ENCODE measurements around the gene GOLT1A. TPM values are rescaled to one million over a fixed set of nuclear protein-coding genes. Genes with fewer than 3 reads are reported as not detected.

The GOLT1A gene
- total RNA-seq, 4 donors from 2014 or later = 1.1 TPM; not detected in 3

DNA sequence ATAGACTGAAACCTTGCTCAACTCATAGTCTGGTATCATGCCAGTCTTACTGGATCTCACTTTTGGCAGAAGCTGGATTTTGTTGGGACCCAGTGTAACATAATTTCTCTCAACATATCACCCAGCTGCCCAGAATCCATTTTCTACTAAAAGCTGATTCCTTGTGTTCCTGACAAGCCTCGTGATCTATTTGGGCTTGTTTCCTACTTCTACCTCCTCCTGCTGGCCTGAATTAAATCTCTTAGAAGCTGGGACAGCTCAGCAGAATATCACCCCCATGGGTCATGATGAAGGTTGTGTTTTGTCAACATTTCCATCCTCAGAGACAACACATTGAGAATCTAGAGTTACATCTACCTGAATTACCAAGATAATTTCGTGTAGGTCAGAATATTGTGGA is 7.7 kb downstream of the GOLT1A start:
- peaks cover 0 to 9% (median 0%) of the 10 kb centered on the region in 3 donors for H3K4me1 ChIP-seq
- TF ChIP-seq, protein P1, sequence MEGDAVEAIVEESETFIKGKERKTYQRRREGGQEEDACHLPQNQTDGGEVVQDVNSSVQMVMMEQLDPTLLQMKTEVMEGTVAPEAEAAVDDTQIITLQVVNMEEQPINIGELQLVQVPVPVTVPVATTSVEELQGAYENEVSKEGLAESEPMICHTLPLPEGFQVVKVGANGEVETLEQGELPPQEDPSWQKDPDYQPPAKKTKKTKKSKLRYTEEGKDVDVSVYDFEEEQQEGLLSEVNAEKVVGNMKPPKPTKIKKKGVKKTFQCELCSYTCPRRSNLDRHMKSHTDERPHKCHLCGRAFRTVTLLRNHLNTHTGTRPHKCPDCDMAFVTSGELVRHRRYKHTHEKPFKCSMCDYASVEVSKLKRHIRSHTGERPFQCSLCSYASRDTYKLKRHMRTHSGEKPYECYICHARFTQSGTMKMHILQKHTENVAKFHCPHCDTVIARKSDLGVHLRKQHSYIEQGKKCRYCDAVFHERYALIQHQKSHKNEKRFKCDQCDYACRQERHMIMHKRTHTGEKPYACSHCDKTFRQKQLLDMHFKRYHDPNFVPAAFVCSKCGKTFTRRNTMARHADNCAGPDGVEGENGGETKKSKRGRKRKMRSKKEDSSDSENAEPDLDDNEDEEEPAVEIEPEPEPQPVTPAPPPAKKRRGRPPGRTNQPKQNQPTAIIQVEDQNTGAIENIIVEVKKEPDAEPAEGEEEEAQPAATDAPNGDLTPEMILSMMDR (IDR thresholded peaks at IDR 0.05) = no peak
- TF ChIP-seq POLR2AphosphoS5 (IDR thresholded peaks at IDR 0.05) = no peak
- TF ChIP-seq EP300 (IDR thresholded peaks at IDR 0.05) = no peak
- TF ChIP-seq POLR2A (IDR thresholded peaks at IDR 0.05) = no peak
- H3K27ac ChIP-seq = no peak overlapping the region
- H3K4me3 ChIP-seq = no peak overlapping the region
- H3K9me3 ChIP-seq = no peaks in the 10 kb centered on the region
- peaks cover 79% of the 10 kb centered on the region for H3K27me3 ChIP-seq
- WGBS, 2 donors (ENCODE audit: low coverage in 1 of 2) = 46 to 55% methylated on average over 2 of the region's 2 CpGs
- ATAC-seq = no peak
- no peaks in the 10 kb centered on the region for H3K36me3 ChIP-seq

DNA sequence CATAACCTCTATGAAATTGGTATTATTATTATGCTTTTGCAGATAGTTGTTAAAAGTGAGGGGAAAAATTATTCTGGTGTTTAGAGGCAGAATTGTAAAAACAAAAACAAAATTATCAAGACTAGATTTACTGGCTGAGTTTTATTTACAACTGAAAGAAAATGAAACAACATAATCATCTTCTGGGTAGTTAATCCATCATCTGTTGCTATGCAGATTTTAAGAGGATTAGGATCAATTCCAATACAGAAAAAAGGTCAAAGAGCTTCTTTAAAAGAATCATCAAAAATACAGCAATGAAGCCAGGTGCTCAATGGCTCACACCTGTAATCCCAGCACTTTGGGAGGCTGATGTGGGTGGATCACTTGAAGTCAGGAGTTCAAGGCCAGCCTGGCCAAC is 8.3 kb downstream of the GOLT1A start:
- ATAC-seq = no peak
- Histone ChIP-seq H3K27ac (no peak overlapping the region), H3K4me1 (peaks cover 0 to 9% (median 0%) of the 10 kb centered on the region in 3 donors), H3K9me3 (no peaks in the 10 kb centered on the region), H3K4me3 (no peak overlapping the region), H3K27me3 (peaks cover 76% of the 10 kb centered on the region), H3K36me3 (no peaks in the 10 kb centered on the region)
- TF ChIP-seq, protein P1 (IDR thresholded peaks at IDR 0.05) = no peak
- no peak for TF ChIP-seq EP300 (IDR thresholded peaks at IDR 0.05)
- no peak for TF ChIP-seq POLR2A (IDR thresholded peaks at IDR 0.05)
- TF ChIP-seq POLR2AphosphoS5 (IDR thresholded peaks at IDR 0.05) = no peak

DNA sequence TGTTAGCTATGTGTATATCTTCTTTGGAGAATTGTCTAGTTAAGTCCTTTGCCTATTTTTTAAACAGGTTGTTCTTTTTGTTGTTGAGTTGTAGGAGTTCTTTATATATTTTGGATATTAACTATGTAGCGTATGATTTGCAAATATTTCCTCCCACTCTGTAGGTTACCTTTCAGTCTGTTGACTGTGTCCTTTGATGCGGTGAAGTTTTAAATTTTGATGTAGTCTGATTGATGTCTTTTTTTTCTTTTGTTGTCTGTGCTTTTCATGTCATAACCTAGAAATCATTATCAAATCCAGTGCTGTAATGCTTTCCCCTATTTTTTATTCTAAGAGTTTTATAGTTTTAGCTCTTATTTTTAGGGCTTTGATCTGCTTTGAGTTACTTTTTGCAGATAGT is 8.8 kb downstream of the GOLT1A start:
- Histone ChIP-seq H3K9me3 (no peaks in the 10 kb centered on the region), H3K4me1 (peaks cover 0 to 9% (median 0%) of the 10 kb centered on the region in 3 donors), H3K27me3 (peaks cover 71% of the 10 kb centered on the region), H3K27ac (no peak overlapping the region), H3K36me3 (no peaks in the 10 kb centered on the region), H3K4me3 (no peak overlapping the region)
- WGBS, 2 donors (ENCODE audit: low coverage in 1 of 2) = 86 to 100% methylated on average over 2 of the region's 2 CpGs
- no peak for ATAC-seq
- TF ChIP-seq POLR2AphosphoS5 (IDR thresholded peaks at IDR 0.05) = no peak
- TF ChIP-seq, protein P1 (IDR thresholded peaks at IDR 0.05) = no peak
- TF ChIP-seq POLR2A (IDR thresholded peaks at IDR 0.05) = no peak
- no peak for TF ChIP-seq EP300 (IDR thresholded peaks at IDR 0.05)

- Histone ChIP-seq H3K36me3 (no peaks in the 10 kb centered on the region), H3K27ac (no peak overlapping the region), H3K9me3 (no peaks in the 10 kb centered on the region), H3K4me3 (no peak overlapping the region), H3K4me1 (peaks cover 0 to 9% (median 0%) of the 10 kb centered on the region in 3 donors), H3K27me3 (peaks cover 82% of the 10 kb centered on the region)
- WGBS, 2 donors (ENCODE audit: low coverage in 1 of 2) = 90 to 94% methylated on average over 2 to 3 of the region's 5 CpGs
- ATAC-seq = no peak
- TF ChIP-seq POLR2A (IDR thresholded peaks at IDR 0.05) (no peak), EP300 (IDR thresholded peaks at IDR 0.05) (no peak)
- TF ChIP-seq, protein P1 (IDR thresholded peaks at IDR 0.05) = no peak
Observed at GRCh38 chr1:204203206-204203767, 10.5 kb downstream of the GOLT1A start.

DNA sequence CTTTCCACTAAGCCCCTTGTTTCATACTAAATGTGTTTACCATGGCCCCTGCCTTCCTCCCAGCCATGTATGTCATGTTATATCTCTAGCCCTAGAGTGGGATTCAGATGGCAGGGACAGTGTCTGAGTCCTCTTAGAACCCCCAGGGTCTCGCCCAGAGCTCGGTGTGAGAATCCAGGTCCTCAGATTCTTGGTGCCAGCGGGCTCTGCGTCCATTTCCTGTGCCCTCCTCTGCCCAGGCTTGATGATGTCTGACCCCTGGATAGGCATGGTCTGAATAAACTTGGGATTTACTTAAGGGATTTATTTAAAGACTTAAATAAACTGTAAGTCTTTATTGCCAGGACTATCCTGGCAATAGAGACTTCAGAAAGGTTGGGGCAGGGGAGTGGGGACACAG is 11.3 kb downstream of the GOLT1A start:
- Histone ChIP-seq H3K36me3 (no peaks in the 10 kb centered on the region), H3K4me3 (no peak overlapping the region), H3K27me3 (peaks cover 83% of the 10 kb centered on the region), H3K27ac (no peak overlapping the region), H3K9me3 (no peaks in the 10 kb centered on the region), H3K4me1 (peaks cover 0 to 9% (median 0%) of the 10 kb centered on the region in 3 donors)
- TF ChIP-seq EP300 (IDR thresholded peaks at IDR 0.05) (no peak), POLR2AphosphoS5 (IDR thresholded peaks at IDR 0.05) (no peak), POLR2A (IDR thresholded peaks at IDR 0.05) (no peak)
- TF ChIP-seq, protein P1 (IDR thresholded peaks at IDR 0.05) = no peak
- ATAC-seq = no peak
- WGBS, 2 donors (ENCODE audit: low coverage in 1 of 2) = 76% methylated on average over 3 of the region's 4 CpGs; no CpG with 5 or more reads in 1 of the 2 donors
